LNCAP (cell line): ENCODE data around the gene SYNE2.

Experiments
- TF ChIP-seq, protein P1 (sequence below): fragments of 450-650 bp; IDR thresholded peaks from 2 replicates; pipeline ENCODE4 v1.5.1; 2017; ENCODE audit warnings: mild to moderate bottlenecking

SYNE2 gene

DNA sequence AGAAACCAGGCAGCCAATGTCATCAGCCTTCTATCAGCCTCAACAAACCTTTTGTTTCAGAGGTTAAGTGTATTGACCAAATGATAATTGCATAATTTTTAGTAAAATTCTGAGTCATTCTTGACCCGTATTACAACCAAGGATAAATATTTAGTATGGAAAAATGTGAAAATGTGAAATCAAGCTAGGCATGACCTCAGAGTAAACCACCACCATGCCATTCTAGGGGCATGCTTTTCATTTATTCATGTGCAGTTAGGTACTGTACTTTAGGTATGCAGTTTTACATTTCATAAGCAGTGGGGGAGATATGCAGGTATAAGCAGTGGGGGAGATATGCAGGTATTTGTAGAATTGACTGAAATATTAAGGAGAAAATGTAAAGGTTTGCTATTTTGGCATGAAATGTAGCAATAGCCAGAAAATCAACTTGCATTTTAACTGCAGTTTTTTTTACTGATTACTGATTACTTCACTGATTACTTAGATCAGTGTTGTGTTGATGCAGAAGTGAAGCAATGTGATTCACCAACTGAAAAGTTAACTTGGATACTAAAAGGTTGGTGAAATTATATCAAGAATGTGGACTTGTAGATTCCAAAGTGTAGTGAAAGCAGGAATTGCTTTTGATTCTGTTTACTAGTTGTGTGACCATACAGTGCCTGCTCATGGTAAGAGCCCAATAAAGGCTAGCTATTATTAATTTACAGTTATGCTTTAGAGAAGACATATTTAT lies 257.2 kb downstream of the SYNE2 start:
- TF ChIP-seq, protein P1, sequence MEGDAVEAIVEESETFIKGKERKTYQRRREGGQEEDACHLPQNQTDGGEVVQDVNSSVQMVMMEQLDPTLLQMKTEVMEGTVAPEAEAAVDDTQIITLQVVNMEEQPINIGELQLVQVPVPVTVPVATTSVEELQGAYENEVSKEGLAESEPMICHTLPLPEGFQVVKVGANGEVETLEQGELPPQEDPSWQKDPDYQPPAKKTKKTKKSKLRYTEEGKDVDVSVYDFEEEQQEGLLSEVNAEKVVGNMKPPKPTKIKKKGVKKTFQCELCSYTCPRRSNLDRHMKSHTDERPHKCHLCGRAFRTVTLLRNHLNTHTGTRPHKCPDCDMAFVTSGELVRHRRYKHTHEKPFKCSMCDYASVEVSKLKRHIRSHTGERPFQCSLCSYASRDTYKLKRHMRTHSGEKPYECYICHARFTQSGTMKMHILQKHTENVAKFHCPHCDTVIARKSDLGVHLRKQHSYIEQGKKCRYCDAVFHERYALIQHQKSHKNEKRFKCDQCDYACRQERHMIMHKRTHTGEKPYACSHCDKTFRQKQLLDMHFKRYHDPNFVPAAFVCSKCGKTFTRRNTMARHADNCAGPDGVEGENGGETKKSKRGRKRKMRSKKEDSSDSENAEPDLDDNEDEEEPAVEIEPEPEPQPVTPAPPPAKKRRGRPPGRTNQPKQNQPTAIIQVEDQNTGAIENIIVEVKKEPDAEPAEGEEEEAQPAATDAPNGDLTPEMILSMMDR = no peak

DNA sequence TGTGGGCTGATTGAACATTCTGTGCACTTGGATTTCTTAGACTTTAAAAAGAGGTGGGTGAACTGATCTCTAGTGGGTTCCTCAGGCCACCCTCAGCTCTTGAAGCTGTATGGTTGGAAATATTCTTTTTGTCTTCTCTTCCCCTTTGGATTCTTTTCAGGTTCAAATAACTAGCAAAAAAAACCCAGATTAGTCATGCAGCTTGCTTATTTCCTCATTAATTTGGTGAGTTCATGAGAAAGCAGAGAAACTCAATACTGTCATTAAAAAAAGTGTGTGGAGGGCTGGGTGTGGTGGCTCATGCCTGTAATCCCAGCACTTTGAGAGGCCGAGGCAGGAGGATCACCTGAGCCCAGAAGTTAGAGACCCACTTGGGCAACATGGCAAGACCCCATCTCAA lies 258.0 kb downstream of the SYNE2 start:
- TF ChIP-seq, protein P1 = no peak

DNA sequence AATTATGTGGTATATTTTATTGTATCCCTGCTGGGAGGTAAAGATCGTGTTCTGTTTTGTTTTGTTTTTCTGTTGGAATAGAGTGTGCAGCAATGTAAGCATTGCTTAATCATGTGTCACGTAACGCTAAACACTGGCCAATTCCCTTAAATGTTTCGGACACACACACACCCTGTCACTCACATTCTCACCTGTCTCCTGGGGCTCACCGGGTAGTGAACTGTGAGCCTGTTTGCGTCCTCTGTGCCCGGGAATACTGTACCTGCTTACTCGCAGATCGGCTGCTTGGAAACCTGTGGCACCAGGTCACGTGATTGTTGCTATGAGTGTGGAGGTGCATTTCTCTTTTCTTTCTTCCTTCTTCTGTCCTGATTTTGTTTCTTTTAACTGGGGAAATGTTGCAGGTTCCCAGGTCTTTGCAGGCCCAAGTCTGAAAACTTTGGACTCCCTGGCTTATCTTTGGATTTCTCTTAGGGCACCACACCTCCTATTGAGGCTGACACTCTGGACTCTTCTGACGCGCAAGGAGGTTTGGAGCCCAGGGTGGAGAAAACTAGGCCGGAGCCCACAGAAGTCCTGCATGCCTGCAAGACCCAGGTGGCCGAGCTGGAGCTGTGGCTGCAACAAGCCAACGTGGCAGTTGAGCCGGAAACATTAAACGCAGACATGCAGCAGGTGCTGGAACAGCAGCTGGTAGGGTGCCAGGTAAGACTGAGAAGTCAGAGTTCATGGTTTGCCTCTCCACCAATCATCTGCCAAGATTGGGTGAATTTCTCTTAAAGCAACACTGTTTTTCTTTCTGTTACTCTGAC lies 260.3 kb downstream of the SYNE2 start:
- TF ChIP-seq, protein P1 = no peak

DNA sequence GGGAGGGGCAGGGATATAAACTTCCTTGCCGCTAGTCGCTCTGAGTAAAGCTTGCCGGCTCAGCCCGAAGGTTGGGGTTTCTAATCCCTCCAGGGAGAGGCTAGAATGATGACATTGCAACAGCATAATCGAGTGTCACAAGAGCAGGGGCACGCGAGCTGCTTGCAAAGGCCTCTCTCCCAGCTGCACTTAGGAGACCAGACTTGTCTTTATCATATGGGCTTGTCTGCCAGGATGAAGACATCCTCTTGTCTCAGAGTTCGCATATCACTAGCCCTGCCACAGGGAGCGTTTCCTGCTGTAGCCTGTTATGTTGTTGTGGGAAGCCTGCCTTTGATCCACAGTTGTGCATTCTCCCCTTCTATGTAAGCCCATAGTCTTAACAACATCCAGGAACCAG lies 261.4 kb downstream of the SYNE2 start:
- TF ChIP-seq, protein P1 = no peak

DNA sequence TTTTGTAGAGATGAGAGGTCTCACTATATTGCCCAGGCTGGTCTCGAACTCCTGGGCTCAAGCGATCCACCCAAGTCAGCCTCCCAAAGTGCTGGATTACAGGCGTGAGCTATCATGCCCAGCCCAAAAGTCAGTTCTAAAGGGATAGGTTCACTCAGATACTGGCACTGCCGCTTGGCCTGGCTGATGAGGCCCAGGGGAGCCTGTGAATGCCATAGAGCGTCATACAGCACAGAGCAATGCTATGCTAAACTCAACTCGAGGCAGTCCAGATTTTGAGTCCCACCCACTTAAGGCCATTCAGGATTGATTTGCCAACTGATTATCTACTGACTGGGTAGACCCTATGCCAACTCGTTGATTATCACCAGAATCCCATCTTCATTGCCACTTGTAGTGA lies 262.0 kb downstream of the SYNE2 start:
- TF ChIP-seq, protein P1 = no peak

DNA sequence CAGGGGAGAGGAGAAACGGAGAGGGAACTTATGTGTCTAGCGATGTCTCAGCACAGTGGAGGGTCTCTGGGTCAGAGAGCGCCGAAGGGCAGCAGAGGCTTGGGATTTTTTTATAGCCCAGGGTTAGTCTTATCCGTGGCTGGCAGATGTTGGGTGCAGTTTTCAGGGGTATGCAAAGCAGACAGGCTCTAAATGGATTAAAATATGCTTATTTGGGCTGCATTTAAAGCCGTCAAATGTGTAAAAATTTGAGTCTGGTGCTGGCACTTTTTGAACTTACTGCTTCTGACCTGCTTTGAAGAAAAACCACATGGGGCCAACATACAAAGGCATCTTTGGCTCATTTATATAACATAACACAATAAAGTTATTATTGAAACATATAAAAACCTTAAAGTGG lies 262.6 kb downstream of the SYNE2 start:
- TF ChIP-seq, protein P1 = no peak

DNA sequence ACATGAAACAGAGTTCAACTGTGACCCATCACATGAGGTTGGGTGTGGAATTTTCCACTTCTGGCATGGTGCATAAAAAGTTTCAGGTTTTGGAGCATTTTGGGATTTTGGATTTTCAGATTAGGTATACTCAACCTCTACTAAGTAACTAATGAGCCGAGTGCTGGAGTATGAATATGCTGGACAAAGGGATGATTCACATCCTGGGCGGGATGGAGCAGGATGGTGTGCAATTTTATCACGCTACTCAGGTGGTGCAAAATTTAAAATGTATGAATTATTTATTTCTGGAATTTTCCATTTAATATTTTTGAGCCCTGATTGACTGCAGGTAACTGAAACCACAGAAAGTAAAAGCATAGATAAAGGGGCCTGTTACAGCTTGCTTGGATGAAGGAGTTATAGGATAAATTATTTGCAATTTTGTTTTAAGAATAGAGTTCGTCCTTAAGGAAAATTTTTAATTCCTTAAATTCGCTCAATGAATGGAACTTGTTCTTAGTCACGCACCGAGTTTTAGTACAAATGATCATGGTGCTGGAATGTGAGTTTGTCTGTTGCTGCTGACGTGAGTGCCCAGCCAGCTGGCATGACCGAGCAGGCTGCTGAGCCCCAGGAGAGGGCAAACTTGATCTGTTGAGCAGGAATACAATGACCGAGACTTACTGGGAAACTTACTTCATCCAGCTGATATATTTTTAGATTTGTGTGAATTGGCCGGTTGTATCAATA lies 265.0 kb downstream of the SYNE2 start:
- TF ChIP-seq, protein P1 = no peak
